OCI-LY7 (cell line): ENCODE results near the gene TTF2. TPM values are rescaled to one million over a fixed set of nuclear protein-coding genes. Genes with fewer than 3 reads are reported as not detected.

Source experiments
- BruUV-seq: library from RNA; stranded (reverse); fragments of 400-500 nt; replicated peaks from 2 replicates; lab custom pipeline; 2021; lab: Mats Ljungman, UMichigan
- CTCF ChIA-PET: fragments of 300-600 bp; sonication (Branson Sonifier 250); formaldehyde crosslinking; loops from one replicate; lab custom pipeline; 2022; ENCODE audit warnings: antibody characterized with exemption; ENCODE audit not compliant: unreplicated experiment; lab: Charles Lee
- POLR2A ChIA-PET: fragments of 300-600 bp; sonication (Branson Sonifier 250); formaldehyde crosslinking; loops from one replicate; lab custom pipeline; 2022; ENCODE audit warnings: antibody characterized with exemption; lab: Charles Lee
- DNase-seq: peaks from one replicate; pipeline ENCODE4 v3.0.0-alpha.2; 2015; ENCODE audit warnings: low spot score
- H2AFZ ChIP-seq: fragments of 200-600 bp; sonication (generic), shearing (Covaris generic); 2 replicates; pipeline ENCODE4 v1.6.1; 2014; ENCODE audit warnings: mild to moderate bottlenecking, antibody characterized with exemption, low read length, moderate library complexity
- H3K27ac ChIP-seq: fragments of 200-600 bp; sonication (generic); 2 replicates; pipeline ENCODE4 v1.5.1; 2014; ENCODE audit warnings: mixed run types, low read depth, mild to moderate bottlenecking, moderate library complexity, low read length, inconsistent platforms; ENCODE audit not compliant: poor library complexity, severe bottlenecking
- H3K36me3 ChIP-seq: fragments of 200-600 bp; sonication (generic); 2 replicates; pipeline ENCODE4 v1.6.1; 2014; ENCODE audit warnings: mild to moderate bottlenecking, antibody characterized with exemption, low read length, moderate library complexity, mixed read lengths; ENCODE audit not compliant: insufficient read depth
- H3K4me1 ChIP-seq: fragments of 200-600 bp; sonication (generic); 2 replicates; pipeline ENCODE4 v1.5.1; 2014; ENCODE audit warnings: mild to moderate bottlenecking, low read length; ENCODE audit not compliant: insufficient read depth, poor library complexity, severe bottlenecking
- H3K4me2 ChIP-seq: fragments of 200-600 bp; sonication (generic); 2 replicates; pipeline ENCODE4 v1.6.1; 2014; ENCODE audit warnings: mild to moderate bottlenecking, low read length
- H3K4me3 ChIP-seq: fragments of 200-600 bp; sonication (generic); 2 replicates; pipeline ENCODE4 v1.5.1; 2014; ENCODE audit warnings: mild to moderate bottlenecking, low read depth, low read length; ENCODE audit not compliant: poor library complexity, severe bottlenecking
- H3K79me2 ChIP-seq: fragments of 200-600 bp; sonication (generic); 2 replicates; pipeline ENCODE4 v1.6.1; 2016; ENCODE audit warnings: low read depth, mild to moderate bottlenecking, low read length, moderate library complexity, mixed read lengths; ENCODE audit not compliant: insufficient read depth
- H3K9me2 ChIP-seq: fragments of 200-600 bp; sonication (generic); 2 replicates; pipeline ENCODE4 v1.6.1; 2016; ENCODE audit warnings: mild to moderate bottlenecking, low read length, mixed read lengths; ENCODE audit not compliant: insufficient read depth
- H3K9me3 ChIP-seq: fragments of 200-600 bp; sonication (generic); 2 replicates; pipeline ENCODE4 v1.6.1; 2014; ENCODE audit warnings: mild to moderate bottlenecking, mixed run types, low read length, mixed read lengths
- H4K20me1 ChIP-seq: fragments of 200-600 bp; sonication (generic); 2 replicates; pipeline ENCODE4 v1.6.1; 2014; ENCODE audit warnings: mild to moderate bottlenecking, antibody characterized with exemption, low read length, moderate library complexity, mixed read lengths; ENCODE audit not compliant: insufficient read depth
- CTCF ChIP-seq: fragments of 200-600 bp; sonication (generic); conservative IDR thresholded peaks from 2 replicates; pipeline ENCODE4 v1.5.1; 2014; ENCODE audit warnings: mild to moderate bottlenecking, antibody characterized with exemption, low read length, moderate library complexity, mixed read lengths
- EZH2phosphoT487 ChIP-seq: fragments of 200-600 bp; sonication (generic); IDR thresholded peaks from 2 replicates; pipeline ENCODE4 v1.6.1; 2018; ENCODE audit warnings: low read depth, borderline replicate concordance, mild to moderate bottlenecking, mixed run types, antibody characterized with exemption, low read length, moderate library complexity, mixed read lengths
- intact Hi-C: fragments of 100-400 bp; cut with micrococcal nuclease; formaldehyde crosslinking; loops from one replicate; pipeline ENCODE4 v1.10.0; 2022; ENCODE audit not compliant: unreplicated experiment
- total RNA-seq, 2 experiments: library from RNA; depleted of rRNA in 1 of 2; stranded (reverse); fragments of >200 nt in 1 of 2; shearing (Covaris generic) in 1 of 2; gene quantifications; 2 replicates each; pipeline ENCODE4 v1.2.3, GENCODE V29; 2014 to 2022

Gene TTF2
- total RNA-seq, 2 experiments from 2014 or later: 81.3 to 133 TPM

DNA sequence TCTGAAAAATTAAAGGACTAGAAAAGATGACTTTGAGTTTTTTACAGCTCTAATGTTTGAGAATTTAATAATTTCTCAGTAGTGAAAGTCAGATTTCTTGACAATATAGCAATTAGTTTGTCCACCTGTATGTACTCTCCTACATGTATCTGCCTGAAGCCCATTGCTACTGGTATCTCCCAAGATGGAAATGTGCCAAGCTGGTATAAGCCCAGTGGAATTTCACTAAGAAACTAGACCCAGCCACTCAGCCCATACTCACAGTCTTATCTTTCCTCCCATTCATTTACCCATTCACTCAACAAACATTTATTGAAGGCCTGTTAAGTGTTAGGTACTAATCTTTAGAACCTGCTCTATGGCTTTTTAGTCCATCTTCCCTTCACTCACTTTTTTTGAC lies 83.0 kb downstream of the TTF2 start:
- no peak for TF ChIP-seq EZH2phosphoT487
- TF ChIP-seq CTCF: no peak

GRCh38 chr1:117143871-117144270 lies 83.7 kb downstream of the TTF2 start:
- CTCF ChIA-PET: no interaction called here
- no peaks in the 10 kb centered on the region for H3K9me2 ChIP-seq
- H3K4me1 ChIP-seq: no peaks in the 10 kb centered on the region
- H3K36me3 ChIP-seq: no peaks in the 10 kb centered on the region
- H3K27ac ChIP-seq: no peak overlapping the region
- intact Hi-C loops: no loop called here
- no peaks in the 10 kb centered on the region for H3K79me2 ChIP-seq
- TF ChIP-seq CTCF: no peak
- TF ChIP-seq EZH2phosphoT487: no peak
- POLR2A ChIA-PET: no interaction called here
- BruUV-seq: no TSS peak
- H3K4me3 ChIP-seq: no peak overlapping the region
- no peak overlapping the region for H2AFZ ChIP-seq
- no peak overlapping the region for H3K4me2 ChIP-seq
- H3K9me3 ChIP-seq: no peaks in the 10 kb centered on the region
- DNase-seq: no peak
- no peaks in the 10 kb centered on the region for H4K20me1 ChIP-seq

More for the DNA sequence above, 83.0 kb downstream of the TTF2 start:
- no peaks in the 10 kb centered on the region for H3K9me3 ChIP-seq
- no peaks in the 10 kb centered on the region for H3K9me2 ChIP-seq
- H3K36me3 ChIP-seq: no peaks in the 10 kb centered on the region
- DNase-seq: no peak
- no peaks in the 10 kb centered on the region for H3K4me1 ChIP-seq
- BruUV-seq: no TSS peak
- H3K4me3 ChIP-seq: no peak overlapping the region
- no peak overlapping the region for H3K27ac ChIP-seq
- intact Hi-C loops: no loop called here
- no peak overlapping the region for H2AFZ ChIP-seq
- no peak overlapping the region for H3K4me2 ChIP-seq
- ChIA-PET CTCF (no interaction called here), POLR2A (interaction anchor here (0.5 to 0.6 kb wide), 2 partner anchors 33 to 322 kb away, joined by 3 read pairs; no protein-coding TSS in a partner anchor)
- H3K79me2 ChIP-seq: no peaks in the 10 kb centered on the region
- H4K20me1 ChIP-seq: no peaks in the 10 kb centered on the region

- no peaks in the 10 kb centered on the region for H3K9me2 ChIP-seq
- CTCF ChIA-PET: no interaction called here
- TF ChIP-seq EZH2phosphoT487: no peak
- TF ChIP-seq CTCF: no peak
- POLR2A ChIA-PET: no interaction called here
- H4K20me1 ChIP-seq: no peaks in the 10 kb centered on the region
- no peak overlapping the region for H2AFZ ChIP-seq
- H3K4me3 ChIP-seq: no peak overlapping the region
- no TSS peak for BruUV-seq
- H3K36me3 ChIP-seq: no peaks in the 10 kb centered on the region
- H3K4me2 ChIP-seq: no peak overlapping the region
- intact Hi-C loops: no loop called here
- no peak for DNase-seq
- no peak overlapping the region for H3K27ac ChIP-seq
- H3K9me3 ChIP-seq: no peaks in the 10 kb centered on the region
- no peaks in the 10 kb centered on the region for H3K79me2 ChIP-seq
- H3K4me1 ChIP-seq: no peaks in the 10 kb centered on the region
These were observed 85.9 kb downstream of the TTF2 start for GRCh38 chr1:117146072-117146471.
